SK-N-SH treated with all-trans-retinoic acid at 6 μM for 48 hours (cell line): ENCODE data around the gene SLC25A33.

Experiments used
- ATAC-seq: fragments of 200-7000 bp; cut with Tn5 transposase; 3 replicates; pipeline ENCODE4 v1.9.1; 2020; ENCODE audit warnings: mild to moderate bottlenecking, moderate library complexity
- BACH2 ChIP-seq: fragments of 250-450 bp; sonication (Bioruptor Pico); IDR thresholded peaks from 2 replicates; pipeline ENCODE4 v1.9.0; 2021; ENCODE audit warnings: mild to moderate bottlenecking, borderline replicate concordance
- CREB5 ChIP-seq: fragments of 250-450 bp; sonication (Bioruptor Pico); IDR thresholded peaks from 2 replicates; pipeline ENCODE4 v1.5.1; 2020; ENCODE audit warnings: low read depth, mild to moderate bottlenecking, moderate library complexity
- CSDC2 ChIP-seq: fragments of 250-450 bp; sonication (Bioruptor Pico); IDR thresholded peaks from 2 replicates; pipeline ENCODE4 v1.5.0; 2020; ENCODE audit warnings: mild to moderate bottlenecking, moderate library complexity
- GLIS3 ChIP-seq: fragments of 250-450 bp; sonication (Bioruptor Pico); IDR thresholded peaks from 2 replicates; pipeline ENCODE4 v1.5.0; 2020; ENCODE audit warnings: mild to moderate bottlenecking, moderate library complexity
- ISL1 ChIP-seq: fragments of 250-450 bp; sonication (Bioruptor Pico); IDR thresholded peaks from 2 replicates; pipeline ENCODE4 v2.1.2; 2022; ENCODE audit warnings: mild to moderate bottlenecking, moderate library complexity
- OSR1 ChIP-seq: fragments of 250-450 bp; sonication (Bioruptor Pico); IDR thresholded peaks from 2 replicates; pipeline ENCODE4 v1.8.0; 2022; ENCODE audit warnings: moderate library complexity, mild to moderate bottlenecking, inconsistent platforms
- POU6F1 ChIP-seq: fragments of 250-450 bp; sonication (Bioruptor Pico); IDR thresholded peaks from 2 replicates; pipeline ENCODE4 v1.8.0; 2021; ENCODE audit warnings: low read depth, mild to moderate bottlenecking, moderate library complexity, borderline replicate concordance
- PPARA ChIP-seq: fragments of 250-450 bp; sonication (Bioruptor Pico); IDR thresholded peaks from 2 replicates; pipeline ENCODE4 v1.5.0; 2020; ENCODE audit warnings: mild to moderate bottlenecking, borderline replicate concordance
- RARB ChIP-seq: fragments of 250-450 bp; sonication (Bioruptor Pico); IDR thresholded peaks from 2 replicates; pipeline ENCODE4 v1.8.0; 2021; ENCODE audit warnings: mild to moderate bottlenecking, moderate library complexity
- SNAI2 ChIP-seq: fragments of 250-450 bp; sonication (Bioruptor Pico); IDR thresholded peaks from 2 replicates; pipeline ENCODE4 v1.5.0; 2020; ENCODE audit warnings: mild to moderate bottlenecking, moderate library complexity
- TCF4 ChIP-seq: fragments of 250-450 bp; sonication (Bioruptor Pico); IDR thresholded peaks from 2 replicates; pipeline ENCODE4 v1.8.0; 2021; ENCODE audit warnings: mild to moderate bottlenecking, moderate library complexity, borderline replicate concordance
- TOX ChIP-seq: fragments of 250-450 bp; sonication (Bioruptor Pico); IDR thresholded peaks from 2 replicates; pipeline ENCODE4 v1.8.0; 2021; ENCODE audit warnings: mild to moderate bottlenecking, moderate library complexity, borderline replicate concordance
- TSHZ2 ChIP-seq: fragments of 250-450 bp; sonication (Bioruptor Pico); IDR thresholded peaks from 2 replicates; pipeline ENCODE4 v1.5.0; 2020; ENCODE audit warnings: mild to moderate bottlenecking, moderate library complexity
- ZFP30 ChIP-seq: fragments of 450-650 bp; formaldehyde crosslinking; IDR thresholded peaks from 2 replicates; pipeline ENCODE4 v1.5.0; 2022; ENCODE audit warnings: mild to moderate bottlenecking, moderate library complexity
- ZNF565 ChIP-seq: fragments of 450-650 bp; formaldehyde crosslinking; conservative IDR thresholded peaks from 2 replicates; pipeline ENCODE4 v1.5.0; 2020; ENCODE audit warnings: low read depth, mild to moderate bottlenecking, moderate library complexity
- ZNF70 ChIP-seq: fragments of 450-650 bp; formaldehyde crosslinking; IDR thresholded peaks from 2 replicates; pipeline ENCODE4 v1.5.0; 2020; ENCODE audit warnings: mild to moderate bottlenecking, moderate library complexity
- ZNF8 ChIP-seq: fragments of 450-650 bp; formaldehyde crosslinking; IDR thresholded peaks from 2 replicates; pipeline ENCODE4 v1.5.0; 2020; ENCODE audit warnings: mild to moderate bottlenecking, moderate library complexity

The SLC25A33 gene

GRCh38 chr1:9597361-9598315 is 58.4 kb downstream of the SLC25A33 start:
- TF ChIP-seq CREB5 (CRISPR knock-in tag) (no peak), BACH2 (no peak), CSDC2 (CRISPR knock-in tag) (no peak)
- ATAC-seq, result no peak

- TF ChIP-seq TOX (CRISPR knock-in tag), result no peak
- no peak for TF ChIP-seq CSDC2 (CRISPR knock-in tag)
- TF ChIP-seq RARB (CRISPR knock-in tag), result no peak
- TF ChIP-seq ISL1 (CRISPR knock-in tag), result no peak
- TF ChIP-seq OSR1, result no peak
- no peak for TF ChIP-seq ZNF8 (CRISPR knock-in tag)
- no peak for TF ChIP-seq ZFP30 (CRISPR knock-in tag)
- no peak for TF ChIP-seq PPARA (CRISPR knock-in tag)
- TF ChIP-seq POU6F1 (CRISPR knock-in tag), result no peak
- no peak for ATAC-seq
Measured at GRCh38 chr1:9598316-9598700, 59.0 kb downstream of the SLC25A33 start.

GRCh38 chr1:9599741-9600140 is 60.5 kb downstream of the SLC25A33 start:
- ATAC-seq, result no peak

GRCh38 chr1:9600861-9601834 is 61.9 kb downstream of the SLC25A33 start:
- TF ChIP-seq RARB (CRISPR knock-in tag), result no peak
- no peak for TF ChIP-seq SNAI2 (CRISPR knock-in tag)
- no peak for TF ChIP-seq ZNF70
- TF ChIP-seq TCF4 (CRISPR knock-in tag), result no peak
- no peak for TF ChIP-seq ISL1 (CRISPR knock-in tag)
- no peak for TF ChIP-seq GLIS3
- no peak for ATAC-seq

More at GRCh38 chr1:9599741-9600140, 60.5 kb downstream of the SLC25A33 start:
- TF ChIP-seq ZNF8 (CRISPR knock-in tag), result no peak
- TF ChIP-seq OSR1, result no peak
- TF ChIP-seq ZNF565 (CRISPR knock-in tag), result no peak
- no peak for TF ChIP-seq PPARA (CRISPR knock-in tag)
- no peak for TF ChIP-seq TCF4 (CRISPR knock-in tag)
- TF ChIP-seq TSHZ2 (CRISPR knock-in tag), result no peak
- TF ChIP-seq ISL1 (CRISPR knock-in tag), result no peak
- TF ChIP-seq CSDC2 (CRISPR knock-in tag), result no peak
